HEK293 (cell line): ENCODE results near the gene C6orf118.

Source experiments
- CTCF ChIA-PET: fragments of 350-600 bp; formaldehyde crosslinking; extraction: SDS; loops from one replicate; lab custom pipeline; 2021; ENCODE audit warnings: antibody characterized with exemption; lab: Yijun Ruan, JAX
- POLR2A ChIA-PET: fragments of 300-600 bp; formaldehyde crosslinking; extraction: SDS; loops from one replicate; lab custom pipeline; 2020; ENCODE audit warnings: antibody characterized with exemption, inconsistent platforms; lab: Yijun Ruan, JAX
- H3K27ac ChIP-seq: fragments of 200-500 bp; sonication (Bioruptor generic); 2 replicates; pipeline ENCODE4 v1.5.1; 2014; ENCODE audit warnings: low read depth, low read length, control low read depth, inconsistent platforms; ENCODE audit errors: extremely low read depth
- H3K36me3 ChIP-seq, 2 experiments: fragments of 200-500 bp in 1 of 2; sonication (Bioruptor generic) in 1 of 2; 1 replicate in 1 of 2; 2 replicates in 1 of 2; pipeline ENCODE4 v1.5.1; 2014 to 2017; ENCODE audit warnings: inconsistent platforms in 2 of 2, low read length in 2 of 2; ENCODE audit not compliant: control insufficient read depth in 2 of 2, insufficient read depth in 1 of 2
- H3K4me1 ChIP-seq: fragments of 200-500 bp; sonication (Bioruptor generic); 2 replicates; pipeline ENCODE4 v1.5.1; 2014; ENCODE audit warnings: mild to moderate bottlenecking, low read length, inconsistent platforms; ENCODE audit not compliant: control insufficient read depth, insufficient read depth
- H3K4me3 ChIP-seq: 2 replicates; pipeline ENCODE4 v1.5.1; 2011; ENCODE audit warnings: low read depth, mild to moderate bottlenecking, control low read depth, low read length, moderate library complexity
- H3K9me3 ChIP-seq: fragments of 200-500 bp; sonication (Bioruptor generic); 2 replicates; pipeline ENCODE4 v1.5.1; 2014; ENCODE audit warnings: low read depth, low read length, inconsistent platforms; ENCODE audit not compliant: control insufficient read depth, insufficient read depth
- HIC1 ChIP-seq: fragments of 450-650 bp; formaldehyde crosslinking; IDR thresholded peaks from 2 replicates; pipeline ENCODE4 v1.5.1; 2016; ENCODE audit warnings: missing biosample characterization, missing genetic modification characterization
- PBX3 ChIP-seq: sonication (generic); formaldehyde crosslinking; IDR thresholded peaks from 2 replicates; pipeline ENCODE4 v1.8.1; 2022; ENCODE audit warnings: mild to moderate bottlenecking, moderate library complexity, missing genetic modification reagents
- SP7 ChIP-seq: fragments of 450-650 bp; formaldehyde crosslinking; IDR thresholded peaks from 2 replicates; pipeline ENCODE4 v1.5.1; 2016; ENCODE audit warnings: missing biosample characterization, missing genetic modification characterization
- ZBTB11 ChIP-seq: fragments of 450-650 bp; formaldehyde crosslinking; conservative IDR thresholded peaks from 2 replicates; pipeline ENCODE4 v1.5.1; 2016; ENCODE audit warnings: low read depth, missing biosample characterization, missing genetic modification characterization
- ZBTB49 ChIP-seq: fragments of 450-650 bp; formaldehyde crosslinking; IDR thresholded peaks from 2 replicates; pipeline ENCODE4 v1.5.1; 2016; ENCODE audit warnings: missing biosample characterization, missing genetic modification characterization, low read depth
- ZBTB8A ChIP-seq: fragments of 450-650 bp; formaldehyde crosslinking; IDR thresholded peaks from 2 replicates; pipeline ENCODE4 v1.5.1; 2016; ENCODE audit warnings: missing biosample characterization, missing genetic modification characterization
- ZFP69B ChIP-seq: fragments of 450-650 bp; formaldehyde crosslinking; IDR thresholded peaks from 2 replicates; pipeline ENCODE4 v1.5.1; 2016; ENCODE audit warnings: missing biosample characterization, missing genetic modification characterization
- ZNF146 ChIP-seq: fragments of 450-650 bp; formaldehyde crosslinking; IDR thresholded peaks from 2 replicates; pipeline ENCODE4 v1.5.1; 2016; ENCODE audit warnings: missing biosample characterization, missing genetic modification characterization
- ZNF148 ChIP-seq: fragments of 450-650 bp; formaldehyde crosslinking; IDR thresholded peaks from 2 replicates; pipeline ENCODE4 v1.5.0; 2017; ENCODE audit warnings: missing biosample characterization, missing genetic modification characterization, borderline replicate concordance
- ZNF155 ChIP-seq: fragments of 450-650 bp; formaldehyde crosslinking; IDR thresholded peaks from 2 replicates; pipeline ENCODE4 v1.5.1; 2016; ENCODE audit warnings: missing biosample characterization, missing genetic modification characterization
- ZNF16 ChIP-seq: fragments of 450-650 bp; formaldehyde crosslinking; IDR thresholded peaks from 2 replicates; pipeline ENCODE4 v1.5.1; 2016; ENCODE audit warnings: low read depth, missing biosample characterization, missing genetic modification characterization
- ZNF19 ChIP-seq: fragments of 450-650 bp; formaldehyde crosslinking; IDR thresholded peaks from 2 replicates; pipeline ENCODE4; 2016; ENCODE audit warnings: missing biosample characterization, missing genetic modification characterization, low read depth
- ZNF23 ChIP-seq: fragments of 450-650 bp; formaldehyde crosslinking; IDR thresholded peaks from 2 replicates; pipeline ENCODE4 v1.5.1; 2016; ENCODE audit warnings: missing biosample characterization, missing genetic modification characterization, borderline replicate concordance
- ZNF362 ChIP-seq: fragments of 450-650 bp; formaldehyde crosslinking; IDR thresholded peaks from 2 replicates; pipeline ENCODE4 v1.5.1; 2016; ENCODE audit warnings: missing biosample characterization, missing genetic modification characterization
- ZNF394 ChIP-seq: fragments of 450-650 bp; formaldehyde crosslinking; IDR thresholded peaks from 2 replicates; pipeline ENCODE4 v1.5.1; 2016; ENCODE audit warnings: missing biosample characterization, missing genetic modification characterization, mild to moderate bottlenecking, moderate library complexity, borderline replicate concordance
- ZNF513 ChIP-seq: fragments of 450-650 bp; IDR thresholded peaks from 2 replicates; pipeline ENCODE4 v1.5.1; 2018; ENCODE audit warnings: missing biosample characterization, missing genetic modification characterization
- ZNF558 ChIP-seq: fragments of 450-650 bp; formaldehyde crosslinking; IDR thresholded peaks from 2 replicates; pipeline ENCODE4 v1.5.1; 2016; ENCODE audit warnings: missing biosample characterization, missing genetic modification characterization
- ZSCAN30 ChIP-seq: fragments of 450-650 bp; IDR thresholded peaks from 2 replicates; pipeline ENCODE4 v1.5.1; 2018; ENCODE audit warnings: missing biosample characterization, mild to moderate bottlenecking, missing genetic modification characterization, moderate library complexity
- ZSCAN4 ChIP-seq: fragments of 450-650 bp; formaldehyde crosslinking; IDR thresholded peaks from 2 replicates; pipeline ENCODE4 v1.5.1; 2017; ENCODE audit warnings: missing biosample characterization, missing genetic modification characterization

Gene C6orf118

GRCh38 chr6:165308926-165309731, at the start of gene C6orf118:
Gene C6orf118 (minus strand): TSS chr6:165309605. CDS start chr6:165309586, 19 bp downstream.
- no peaks in the 10 kb centered on the region for H3K9me3 ChIP-seq
- peak within 1 kb of the TSS; percentile 55 for H3K4me3 ChIP-seq
- no peaks in the 10 kb centered on the region for H3K36me3 ChIP-seq
- POLR2A ChIA-PET: interaction anchor here (0.9 kb wide), 1 partner anchor 13 kb away, joined by 3 read pairs; no protein-coding TSS in a partner anchor
- H3K27ac ChIP-seq: no peak within 1 kb of the TSS
- CTCF ChIA-PET: interaction anchor here (0.6 kb wide), 1 partner anchor 27 kb away, joined by 3 read pairs; no protein-coding TSS in a partner anchor
- H3K4me1 ChIP-seq: peaks cover 3% of the 10 kb centered on the region; the same call in 1 of the 2 replicates
- TF ChIP-seq ZBTB11 (tag by site-specific recombination) (peak; percentile 38; the same call in 1 of the 2 replicates), ZSCAN30 (0 out of 2 replicates have a peak, but pooled peaks have one; percentile 7), SP7 (tag by site-specific recombination) (0 out of 2 replicates have a peak, but pooled peaks have one; percentile 29), ZNF362 (tag by site-specific recombination) (no peak), ZNF146 (tag by site-specific recombination) (no peak), ZNF394 (peak; percentile 62; the same call in 1 of the 2 replicates), ZNF148 (no peak), ZNF513 (tag by site-specific recombination) (peak; percentile 68), HIC1 (tag by site-specific recombination) (no peak), ZFP69B (tag by site-specific recombination) (no peak), ZNF16 (no peak), ZNF19 (no peak), ZSCAN4 (tag by site-specific recombination) (no peak), ZBTB49 (tag by site-specific recombination) (no peak), PBX3 (CRISPR knock-in tag) (no peak), ZNF23 (tag by site-specific recombination) (no peak), ZNF558 (tag by site-specific recombination) (no peak), ZNF155 (no peak), ZBTB8A (tag by site-specific recombination) (peak; percentile 47; the same call in 1 of the 2 replicates)
